Loucy (cell line): ENCODE results near the gene PLD5.
"Not testable (repeated sequence)": the region's sequence is repeated elsewhere in the genome, so short reads cannot be mapped to it uniquely, and the experiment has no call there.

ENCODE experiments used
- H2AFZ ChIP-seq: fragments of 200-600 bp; sonication (generic); 2 replicates; pipeline ENCODE4 v1.6.0; 2016; ENCODE audit warnings: antibody characterized with exemption, mild to moderate bottlenecking, low read length, moderate library complexity
- H3F3A ChIP-seq: fragments of 200-600 bp; 2 replicates; pipeline ENCODE4 v1.6.0; 2016; ENCODE audit warnings: antibody characterized with exemption, low read depth, mild to moderate bottlenecking
- H3K27me3 ChIP-seq: fragments of 200-600 bp; sonication (generic); 2 replicates; pipeline ENCODE4 v1.6.1; 2014; ENCODE audit warnings: low read length, mild to moderate bottlenecking; ENCODE audit not compliant: insufficient read depth, poor library complexity, severe bottlenecking
- H3K36me3 ChIP-seq: fragments of 200-600 bp; sonication (generic); 2 replicates; pipeline ENCODE4 v1.6.1; 2016; ENCODE audit warnings: low read length; ENCODE audit not compliant: insufficient read depth
- H3K4me1 ChIP-seq: fragments of 200-600 bp; sonication (generic); 2 replicates; pipeline ENCODE4 v1.5.1; 2014; ENCODE audit warnings: low read length, mild to moderate bottlenecking; ENCODE audit not compliant: insufficient read depth, poor library complexity, severe bottlenecking
- H3K4me2 ChIP-seq: fragments of 200-600 bp; sonication (generic); 2 replicates; pipeline ENCODE4 v1.6.0; 2014; ENCODE audit warnings: antibody characterized with exemption, low read length, low read depth, mild to moderate bottlenecking; ENCODE audit not compliant: poor library complexity, severe bottlenecking
- H3K4me3 ChIP-seq: fragments of 200-600 bp; sonication (generic); 2 replicates; pipeline ENCODE4 v1.5.1; 2014; ENCODE audit warnings: low read length, mild to moderate bottlenecking, mixed read lengths; ENCODE audit not compliant: poor library complexity, severe bottlenecking
- H3K79me2 ChIP-seq: fragments of 200-600 bp; sonication (generic); 2 replicates; pipeline ENCODE4 v1.6.1; 2014; ENCODE audit warnings: low read length; ENCODE audit not compliant: insufficient read depth
- H3K9ac ChIP-seq: fragments of 200-600 bp; sonication (generic); 2 replicates; pipeline ENCODE4 v1.6.0; 2014; ENCODE audit warnings: mild to moderate bottlenecking, low read depth, low read length, moderate library complexity; ENCODE audit not compliant: poor library complexity, severe bottlenecking
- H3K9me2 ChIP-seq: fragments of 200-600 bp; sonication (generic); replicated peaks from 2 replicates; pipeline ENCODE4 v1.6.1; 2016; ENCODE audit warnings: low read depth, low read length, mixed read lengths
- H3K9me3 ChIP-seq: fragments of 200-600 bp; sonication (generic); 2 replicates; pipeline ENCODE4 v1.6.1; 2014; ENCODE audit warnings: mild to moderate bottlenecking, antibody characterized with exemption, low read length, low read depth; ENCODE audit not compliant: insufficient read depth
- H4K20me1 ChIP-seq: fragments of 200-600 bp; sonication (generic); 2 replicates; pipeline ENCODE4 v1.6.0; 2014; ENCODE audit warnings: antibody characterized with exemption, low read length, mild to moderate bottlenecking; ENCODE audit not compliant: insufficient read depth, poor library complexity, severe bottlenecking
- EZH2phosphoT487 ChIP-seq: fragments of 200-600 bp; IDR thresholded peaks from 2 replicates; pipeline ENCODE4 v1.6.1; 2018; ENCODE audit warnings: antibody characterized with exemption, mild to moderate bottlenecking, moderate library complexity, borderline replicate concordance
- TF ChIP-seq, protein P1 (sequence below): fragments of 200-600 bp; sonication (generic); conservative IDR thresholded peaks from 2 replicates; pipeline ENCODE4 v1.5.1; 2014; ENCODE audit warnings: mild to moderate bottlenecking, antibody characterized with exemption, low read length

PLD5 gene

DNA sequence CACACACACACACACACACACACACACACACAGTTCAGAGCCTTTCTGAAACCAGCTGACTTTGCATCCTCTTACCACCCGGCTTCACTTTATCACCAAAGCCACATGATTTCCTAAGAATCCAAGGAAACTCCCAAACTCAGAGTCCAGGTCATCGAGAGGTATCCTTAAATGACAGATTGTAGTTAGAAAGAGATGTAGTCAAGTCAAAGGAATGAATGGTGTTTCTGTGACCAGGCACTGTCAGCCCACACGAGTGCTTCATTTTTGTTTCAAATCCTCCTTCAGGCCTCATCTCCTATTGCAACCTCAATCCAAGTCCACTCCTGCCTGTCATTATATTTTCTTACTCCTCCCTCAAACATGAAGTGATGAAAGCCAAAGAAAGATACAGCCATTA lies 174.1 kb downstream of the PLD5 start:
- not testable (repeated sequence) for H3K9me2 ChIP-seq, H3F3A ChIP-seq, H2AFZ ChIP-seq

DNA sequence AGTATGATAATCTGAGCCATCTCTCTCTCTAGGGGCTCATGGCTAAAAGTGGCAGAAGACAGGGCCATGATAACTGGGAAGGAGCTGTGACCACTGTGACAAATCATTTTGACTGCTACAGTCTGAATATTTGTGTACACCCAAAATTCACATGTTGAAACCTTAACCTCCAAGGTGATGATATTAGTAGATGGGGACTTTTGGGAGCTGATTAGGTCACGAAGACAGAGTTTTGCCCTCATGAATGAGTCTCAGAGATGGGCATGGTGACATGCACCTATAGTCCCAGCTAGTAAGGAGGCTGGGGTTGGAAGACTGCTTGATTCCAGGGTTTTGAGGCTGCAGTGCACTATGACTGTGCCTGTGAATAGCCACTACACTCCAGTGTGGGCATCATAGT lies 174.9 kb downstream of the PLD5 start:
- no peaks in the 10 kb centered on the region for H3K9me3 ChIP-seq
- no peaks in the 10 kb centered on the region for H3K79me2 ChIP-seq
- H3K27me3 ChIP-seq: no peaks in the 10 kb centered on the region
- H3F3A ChIP-seq: no peaks in the 10 kb centered on the region
- H3K4me1 ChIP-seq: no peaks in the 10 kb centered on the region
- TF ChIP-seq, protein P1, sequence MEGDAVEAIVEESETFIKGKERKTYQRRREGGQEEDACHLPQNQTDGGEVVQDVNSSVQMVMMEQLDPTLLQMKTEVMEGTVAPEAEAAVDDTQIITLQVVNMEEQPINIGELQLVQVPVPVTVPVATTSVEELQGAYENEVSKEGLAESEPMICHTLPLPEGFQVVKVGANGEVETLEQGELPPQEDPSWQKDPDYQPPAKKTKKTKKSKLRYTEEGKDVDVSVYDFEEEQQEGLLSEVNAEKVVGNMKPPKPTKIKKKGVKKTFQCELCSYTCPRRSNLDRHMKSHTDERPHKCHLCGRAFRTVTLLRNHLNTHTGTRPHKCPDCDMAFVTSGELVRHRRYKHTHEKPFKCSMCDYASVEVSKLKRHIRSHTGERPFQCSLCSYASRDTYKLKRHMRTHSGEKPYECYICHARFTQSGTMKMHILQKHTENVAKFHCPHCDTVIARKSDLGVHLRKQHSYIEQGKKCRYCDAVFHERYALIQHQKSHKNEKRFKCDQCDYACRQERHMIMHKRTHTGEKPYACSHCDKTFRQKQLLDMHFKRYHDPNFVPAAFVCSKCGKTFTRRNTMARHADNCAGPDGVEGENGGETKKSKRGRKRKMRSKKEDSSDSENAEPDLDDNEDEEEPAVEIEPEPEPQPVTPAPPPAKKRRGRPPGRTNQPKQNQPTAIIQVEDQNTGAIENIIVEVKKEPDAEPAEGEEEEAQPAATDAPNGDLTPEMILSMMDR: no peak
- no peak for TF ChIP-seq EZH2phosphoT487
- no peaks in the 10 kb centered on the region for H3K36me3 ChIP-seq
- no peak overlapping the region for H3K4me3 ChIP-seq
- H3K4me2 ChIP-seq: no peak overlapping the region
- H3K9me2 ChIP-seq: no peaks in the 10 kb centered on the region
- H3K9ac ChIP-seq: no peak overlapping the region
- H4K20me1 ChIP-seq: no peaks in the 10 kb centered on the region
- no peak overlapping the region for H2AFZ ChIP-seq

More for the DNA sequence above, 174.1 kb downstream of the PLD5 start:
- H3K9me3 ChIP-seq, H3K4me1 ChIP-seq, H3K36me3 ChIP-seq, H3K79me2 ChIP-seq, H3K4me2 ChIP-seq, H3K4me3 ChIP-seq, H4K20me1 ChIP-seq, H3K27me3 ChIP-seq, H3K9ac ChIP-seq: not testable (repeated sequence)

DNA sequence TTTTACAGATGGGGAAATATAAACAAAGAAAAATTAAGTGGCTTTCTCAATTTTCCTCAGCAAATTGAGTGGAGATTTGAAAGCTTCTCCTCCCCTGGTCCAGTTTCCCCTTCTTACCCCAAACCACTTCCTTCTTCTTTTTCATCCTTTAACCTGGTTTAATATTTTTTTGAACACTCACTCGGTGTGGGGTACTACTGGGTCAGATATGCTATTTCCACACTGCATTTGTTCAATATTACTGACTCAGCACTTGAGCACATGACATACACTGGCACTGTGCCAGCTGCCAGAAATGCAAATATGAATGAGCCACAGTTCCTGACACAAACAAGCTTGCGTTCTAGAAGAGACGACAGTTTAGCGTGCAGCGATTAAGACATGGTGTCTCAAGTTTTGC lies 193.6 kb downstream of the PLD5 start:
- not testable (repeated sequence) for H3K4me2 ChIP-seq, H3K4me3 ChIP-seq, H3F3A ChIP-seq, H3K9ac ChIP-seq, H3K27me3 ChIP-seq, H3K36me3 ChIP-seq, H2AFZ ChIP-seq, H3K9me3 ChIP-seq, H3K79me2 ChIP-seq, H4K20me1 ChIP-seq, H3K9me2 ChIP-seq, H3K4me1 ChIP-seq

DNA sequence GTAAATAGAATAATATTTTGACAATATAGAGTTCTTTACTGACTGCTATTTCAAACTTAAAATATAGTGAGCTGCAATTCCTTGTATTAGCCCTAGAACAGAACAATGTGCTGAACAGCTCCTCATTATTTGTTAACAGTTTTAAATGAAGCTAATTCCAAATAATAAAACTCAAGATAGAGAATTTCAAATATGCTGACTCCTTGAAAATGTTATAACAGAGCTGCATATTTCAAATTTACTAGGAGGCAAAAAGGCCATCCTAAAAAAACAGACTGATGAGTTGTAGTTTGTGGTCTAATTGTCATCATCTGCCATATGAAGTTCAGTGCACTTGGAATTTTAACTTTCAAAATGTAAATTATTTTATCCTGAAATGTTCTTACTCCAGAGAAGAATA lies 197.1 kb downstream of the PLD5 start:
- H3F3A ChIP-seq: not testable (repeated sequence)

DNA sequence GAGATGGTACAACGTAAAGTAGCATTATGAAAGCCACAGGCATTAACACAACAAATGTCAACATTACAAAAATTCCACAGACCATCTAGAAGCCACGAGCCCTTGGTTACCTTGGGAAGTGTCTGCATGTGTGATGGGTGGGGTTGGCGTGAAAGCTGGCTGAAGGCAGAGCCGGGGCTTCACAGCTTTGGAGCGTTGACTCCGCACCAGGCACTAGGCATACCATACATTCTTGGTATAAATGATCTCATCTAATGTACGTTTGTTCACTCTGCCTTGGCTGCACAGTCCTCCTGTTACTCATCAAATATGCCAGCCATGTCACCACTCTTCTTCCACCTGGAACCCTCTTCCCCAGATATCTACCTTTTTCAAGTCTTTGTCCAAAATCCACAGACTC lies 202.5 kb downstream of the PLD5 start:
- H2AFZ ChIP-seq, H3K9me3 ChIP-seq, H3K79me2 ChIP-seq: not testable (repeated sequence)

More for the DNA sequence above, 197.1 kb downstream of the PLD5 start:
- not testable (repeated sequence) for H3K4me1 ChIP-seq, H3K9me2 ChIP-seq, H3K4me2 ChIP-seq, H3K36me3 ChIP-seq, H2AFZ ChIP-seq, H3K4me3 ChIP-seq, H3K79me2 ChIP-seq, H3K9ac ChIP-seq, H3K27me3 ChIP-seq, H3K9me3 ChIP-seq, H4K20me1 ChIP-seq

More for the DNA sequence above, 202.5 kb downstream of the PLD5 start:
- not testable (repeated sequence) for H3F3A ChIP-seq, H3K9me2 ChIP-seq, H3K9ac ChIP-seq, H3K36me3 ChIP-seq, H3K4me3 ChIP-seq, H3K4me2 ChIP-seq, H3K27me3 ChIP-seq, H4K20me1 ChIP-seq, H3K4me1 ChIP-seq
